Hepatocyte (in vitro differentiated cells): Measurements from ENCODE around the gene XPO5. TPM values are rescaled to one million over a fixed set of nuclear protein-coding genes. Genes with fewer than 3 reads are reported as not detected.
"Not testable (repeated sequence)": the region's sequence is repeated elsewhere in the genome, so short reads cannot be mapped to it uniquely, and the experiment has no call there.

Experiments used
- DNase-seq: peaks from one replicate; pipeline ENCODE4 v3.0.0-alpha.2; 2016; ENCODE audit warnings: low spot score
- H2AFZ ChIP-seq: fragments of 200-600 bp; sonication (generic); 2 replicates; pipeline ENCODE4 v1.6.0; 2016; ENCODE audit warnings: antibody characterized with exemption, mild to moderate bottlenecking
- H3K27ac ChIP-seq: fragments of 200-600 bp; sonication (generic); 2 replicates; pipeline ENCODE4 v1.5.1; 2016; ENCODE audit warnings: mild to moderate bottlenecking
- H3K27me3 ChIP-seq: fragments of 200-600 bp; sonication (generic); 2 replicates; pipeline ENCODE4 v1.6.1; 2016
- H3K36me3 ChIP-seq: fragments of 200-600 bp; sonication (generic); replicated peaks from 2 replicates; pipeline ENCODE4 v1.5.1; 2016; ENCODE audit warnings: low read depth; ENCODE audit not compliant: insufficient read depth
- H3K4me1 ChIP-seq: fragments of 200-600 bp; sonication (generic); 2 replicates; pipeline ENCODE4 v1.5.1; 2016; ENCODE audit warnings: mild to moderate bottlenecking, moderate library complexity; ENCODE audit not compliant: insufficient read depth
- H3K4me2 ChIP-seq: fragments of 200-600 bp; sonication (generic); 2 replicates; pipeline ENCODE4 v1.6.0; 2016
- H3K4me3 ChIP-seq: fragments of 200-600 bp; sonication (generic); 2 replicates; pipeline ENCODE4 v1.5.1; 2016; ENCODE audit warnings: mild to moderate bottlenecking
- H3K79me2 ChIP-seq: fragments of 200-600 bp; sonication (generic); 2 replicates; pipeline ENCODE4 v1.6.0; 2017; ENCODE audit warnings: mild to moderate bottlenecking
- H3K9me2 ChIP-seq: fragments of 200-600 bp; sonication (generic); replicated peaks from 2 replicates; pipeline ENCODE4 v1.6.0; 2017; ENCODE audit warnings: mild to moderate bottlenecking; ENCODE audit not compliant: insufficient read depth
- H3K9me3 ChIP-seq: fragments of 200-600 bp; sonication (generic); 2 replicates; pipeline ENCODE4 v1.5.1; 2016; ENCODE audit warnings: low read depth, mild to moderate bottlenecking
- H4K20me1 ChIP-seq: fragments of 200-600 bp; sonication (generic); 2 replicates; pipeline ENCODE4 v1.6.0; 2016; ENCODE audit warnings: mild to moderate bottlenecking; ENCODE audit not compliant: insufficient read depth, poor library complexity, severe bottlenecking
- CTCF ChIP-seq: fragments of 200-600 bp; sonication (generic); IDR thresholded peaks from 2 replicates; pipeline ENCODE4 v1.5.1; 2016; ENCODE audit warnings: antibody characterized with exemption, mild to moderate bottlenecking; ENCODE audit not compliant: poor library complexity
- EZH2 ChIP-seq: fragments of 200-600 bp; sonication (generic); IDR thresholded peaks from 2 replicates; pipeline ENCODE4 v1.6.1; 2016; ENCODE audit warnings: antibody characterized with exemption, mild to moderate bottlenecking, borderline replicate concordance
- EZH2phosphoT487 ChIP-seq: fragments of 200-600 bp; sonication (generic); IDR thresholded peaks from one replicate; pipeline ENCODE4 v1.6.1; 2018; ENCODE audit warnings: antibody characterized with exemption, mild to moderate bottlenecking, low read depth, moderate library complexity; ENCODE audit not compliant: unreplicated experiment, severe bottlenecking
- WGBS: methylation state at CpG from one replicate; pipeline ENCODE4 v1.1.6; 2016; ENCODE audit warnings: low lambda C conversion rate; ENCODE audit errors: missing lambda C conversion rate; 5-methylcytosine and 5-hydroxymethylcytosine counted together
- polyA plus RNA-seq: library from polyadenylated mRNA; unstranded; fragments of >200 nt; fragmentation: Nextera tagmentation; extraction: Ambion mirVana; gene quantifications from 2 replicates; pipeline ENCODE4 v1.2.1, GENCODE V29; 2016
- total RNA-seq: library from RNA; depleted of rRNA; stranded (reverse); fragments of >200 nt; gene quantifications from 2 replicates; pipeline ENCODE4 v1.2.3, GENCODE V29; 2014

The XPO5 gene
- total and polyA plus RNA-seq, 2 experiments from 2014 or later: 16.2 to 23.4 TPM

DNA sequence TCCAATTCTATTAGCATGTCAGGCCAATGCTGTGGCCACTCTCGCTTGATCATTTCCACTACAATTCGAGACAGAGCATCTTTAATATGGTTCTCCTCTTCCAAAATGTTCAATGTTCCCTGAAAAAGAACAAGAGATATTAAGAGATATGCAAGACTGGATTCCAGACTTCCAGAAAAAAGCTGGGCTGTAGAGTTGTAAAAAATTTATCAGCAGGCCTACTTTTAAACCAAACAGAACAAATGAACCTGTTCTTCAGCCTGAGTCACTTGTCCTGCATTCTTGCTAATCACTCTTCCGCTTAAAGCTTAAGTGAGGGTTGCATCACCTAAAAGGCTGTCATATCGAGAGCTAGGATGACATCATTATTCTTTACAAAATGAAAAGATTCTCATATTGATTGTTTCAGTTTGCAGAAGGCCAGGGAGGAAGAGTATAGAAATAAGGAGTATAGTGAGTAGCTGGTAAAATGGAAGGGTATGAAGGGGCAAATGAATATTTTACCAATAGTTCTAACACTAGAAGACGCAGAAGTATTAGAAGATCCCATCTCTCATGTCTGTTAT lies 4.9 kb downstream of the XPO5 start:
- no peak for TF ChIP-seq EZH2phosphoT487
- TF ChIP-seq CTCF: no peak
- TF ChIP-seq EZH2: no peak
- H3K36me3 ChIP-seq: no peaks in the 10 kb centered on the region
- peak overlapping the region; percentile 42 for H3K27ac ChIP-seq

GRCh38 chr6:43559328-43559727 lies 16.5 kb downstream of the XPO5 start:
- H2AFZ ChIP-seq: no peak overlapping the region
- no peaks in the 10 kb centered on the region for H4K20me1 ChIP-seq
- no peak overlapping the region for H3K27ac ChIP-seq
- DNase-seq: no peak
- H3K9me2 ChIP-seq: no peaks in the 10 kb centered on the region
- no peak overlapping the region for H3K4me3 ChIP-seq
- H3K36me3 ChIP-seq: peaks cover 4% of the 10 kb centered on the region
- no peak overlapping the region for H3K4me2 ChIP-seq
- H3K4me1 ChIP-seq: no peaks in the 10 kb centered on the region
- no peaks in the 10 kb centered on the region for H3K79me2 ChIP-seq
- H3K9me3 ChIP-seq: no peaks in the 10 kb centered on the region
- TF ChIP-seq EZH2: no peak
- no peak for TF ChIP-seq CTCF
- no peak for TF ChIP-seq EZH2phosphoT487
- H3K27me3 ChIP-seq: no peaks in the 10 kb centered on the region

More for the DNA sequence above, 4.9 kb downstream of the XPO5 start:
- H3K4me1 ChIP-seq: no peaks in the 10 kb centered on the region
- peaks cover 34% of the 10 kb centered on the region for H3K79me2 ChIP-seq
- 93% methylated on average over 5 of the region's 5 CpGs for WGBS
- no peaks in the 10 kb centered on the region for H3K27me3 ChIP-seq
- H3K9me3 ChIP-seq: no peaks in the 10 kb centered on the region
- no peak overlapping the region for H3K4me2 ChIP-seq
- H4K20me1 ChIP-seq: no peaks in the 10 kb centered on the region
- peak; percentile 13 for DNase-seq
- H3K4me3 ChIP-seq: no peak overlapping the region
- H2AFZ ChIP-seq: no peak overlapping the region
- H3K9me2 ChIP-seq: no peaks in the 10 kb centered on the region

DNA sequence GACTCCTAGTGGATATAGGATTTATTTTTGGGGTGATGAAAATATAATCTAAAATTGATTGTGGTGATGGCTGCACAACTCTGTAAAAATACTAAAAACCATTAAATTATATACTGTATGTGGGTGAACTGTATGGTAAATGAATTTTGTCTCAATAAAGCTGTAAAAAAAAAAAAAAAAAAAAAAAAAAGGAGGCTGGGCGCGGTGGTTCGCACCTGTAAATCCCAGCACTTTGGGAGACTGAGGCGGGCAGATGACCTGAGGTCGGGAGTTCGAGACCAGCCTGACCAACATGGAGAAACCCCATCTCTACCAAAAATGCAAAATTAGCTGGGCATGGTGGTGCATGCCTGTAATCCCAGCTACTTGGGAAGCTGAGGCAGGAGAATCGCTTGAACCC lies 18.2 kb downstream of the XPO5 start:
- H3K9me2 ChIP-seq, H3K27ac ChIP-seq, H3K9me3 ChIP-seq, H3K4me1 ChIP-seq, DNase-seq, H2AFZ ChIP-seq, H3K36me3 ChIP-seq, H3K4me2 ChIP-seq, H3K27me3 ChIP-seq, H3K4me3 ChIP-seq, H4K20me1 ChIP-seq, H3K79me2 ChIP-seq: not testable (repeated sequence)
- 98% methylated on average over 7 of the region's 7 CpGs for WGBS

GRCh38 chr6:43547222-43547621 lies 28.6 kb downstream of the XPO5 start:
- Histone ChIP-seq H3K27ac (no peak overlapping the region), H3K9me3 (no peaks in the 10 kb centered on the region), H3K4me1 (no peaks in the 10 kb centered on the region), H2AFZ (no peak overlapping the region), H3K9me2 (no peaks in the 10 kb centered on the region), H4K20me1 (no peaks in the 10 kb centered on the region), H3K36me3 (no peaks in the 10 kb centered on the region), H3K4me2 (no peak overlapping the region), H3K4me3 (no peak overlapping the region), H3K27me3 (no peaks in the 10 kb centered on the region), H3K79me2 (no peaks in the 10 kb centered on the region)
- WGBS: 91% methylated on average over 3 of the region's 3 CpGs
- TF ChIP-seq EZH2 (no peak), EZH2phosphoT487 (no peak), CTCF (no peak)
- DNase-seq: no peak
